KG1 (cell line): ENCODE measurements around the gene CYP19A1.

Experiments
- DNase-seq: peaks from one replicate; lab custom pipeline; 2025; lab: John Stamatoyannopoulos, UW

Gene CYP19A1

DNA sequence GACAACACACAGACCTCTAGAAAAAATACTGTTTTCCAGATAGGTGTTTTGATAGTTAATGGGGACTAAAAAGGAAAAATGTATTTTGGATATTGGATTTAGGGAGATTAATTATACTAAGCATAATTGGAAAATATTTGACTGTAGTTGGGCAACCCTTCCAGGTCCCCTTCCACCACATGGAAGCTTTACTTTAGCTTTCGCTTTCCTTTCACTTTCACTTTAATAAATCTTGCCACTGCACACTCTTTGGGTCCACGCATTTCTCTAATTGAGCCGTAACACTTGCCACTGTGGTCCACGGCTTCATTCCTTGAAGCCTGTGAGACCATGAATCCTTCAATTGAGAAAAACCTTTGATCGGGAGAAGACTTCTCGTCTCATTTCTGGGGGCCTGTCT, 18.6 kb upstream of the CYP19A1 start:
- DNase-seq = no peak

DNA sequence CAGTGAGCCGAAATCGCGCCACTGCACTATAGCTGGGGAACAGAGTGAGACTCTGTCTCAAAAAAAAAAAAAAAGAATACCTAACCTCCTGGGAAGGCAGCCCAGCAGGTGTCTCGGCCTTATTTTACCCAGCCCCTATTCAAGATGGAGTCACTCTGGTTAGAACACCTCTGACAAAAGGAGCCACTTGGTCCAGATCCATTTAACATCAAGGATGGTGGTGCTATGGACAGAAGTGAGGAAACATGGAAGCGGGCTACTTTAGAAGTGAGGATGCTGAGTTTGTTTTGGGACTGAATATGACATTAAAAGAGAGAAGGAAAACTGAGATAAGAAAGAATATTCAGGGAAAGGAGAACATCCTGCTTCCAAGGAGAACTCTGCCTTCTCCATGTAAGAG, 17.8 kb upstream of the CYP19A1 start:
- no peak for DNase-seq

DNA sequence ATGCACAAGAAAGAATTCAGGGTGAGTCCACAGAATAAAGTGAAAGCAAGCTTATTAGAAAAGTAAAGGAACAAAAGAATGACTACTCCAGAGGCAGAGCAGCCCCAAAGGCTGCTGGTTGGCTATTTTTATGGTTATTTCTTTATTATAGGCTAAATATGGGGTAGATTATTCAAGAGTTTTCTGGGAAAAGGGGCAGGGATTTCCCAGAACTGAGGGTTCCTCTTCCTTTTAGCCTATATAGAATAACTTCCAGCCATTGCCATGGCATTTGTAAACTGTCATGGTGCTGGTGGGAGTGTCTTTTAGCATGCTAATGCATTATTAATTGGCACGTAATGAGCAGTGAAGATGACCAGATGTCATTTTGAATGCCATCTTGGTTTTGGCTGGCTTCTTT, 16.7 kb upstream of the CYP19A1 start:
- no peak for DNase-seq

DNA sequence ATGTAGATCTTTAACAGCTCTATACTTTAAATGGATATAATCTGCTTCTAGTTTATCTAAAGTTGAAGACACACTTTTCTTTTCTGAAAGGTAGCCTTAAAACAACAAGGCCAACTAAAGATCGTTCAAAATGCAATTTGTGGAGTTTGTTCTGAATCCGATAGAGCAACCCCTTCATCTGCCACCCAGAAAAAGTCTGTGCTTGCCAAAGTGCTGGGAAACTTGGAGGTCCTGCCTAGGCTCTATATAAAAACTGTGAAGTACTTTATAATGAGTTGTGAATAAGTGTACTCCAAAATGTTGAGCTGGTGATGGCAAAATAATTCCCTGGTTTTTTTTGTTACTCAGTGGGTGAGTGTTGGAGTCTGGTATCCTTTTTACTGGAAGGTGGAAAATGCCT, 15.6 kb upstream of the CYP19A1 start:
- DNase-seq = no peak

DNA sequence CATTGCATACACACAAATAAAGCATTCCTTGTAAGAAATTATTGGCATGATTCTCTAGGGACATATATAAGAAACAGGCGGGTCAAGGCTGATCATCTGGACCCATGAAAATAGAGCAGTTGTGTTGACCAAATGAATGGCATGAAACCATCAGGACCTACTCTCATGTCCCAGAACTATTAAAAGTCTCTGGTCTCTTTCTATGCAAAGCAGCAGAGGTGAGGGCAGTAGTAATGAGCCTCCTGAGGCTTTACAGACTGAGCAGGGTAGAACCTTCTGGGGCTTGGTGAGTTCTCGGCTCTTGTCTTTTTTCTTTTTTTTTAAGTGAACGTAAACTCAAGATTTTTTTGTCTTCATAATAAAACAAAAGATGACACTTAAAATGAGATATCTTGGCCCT, 12.3 kb upstream of the CYP19A1 start:
- DNase-seq = no peak

DNA sequence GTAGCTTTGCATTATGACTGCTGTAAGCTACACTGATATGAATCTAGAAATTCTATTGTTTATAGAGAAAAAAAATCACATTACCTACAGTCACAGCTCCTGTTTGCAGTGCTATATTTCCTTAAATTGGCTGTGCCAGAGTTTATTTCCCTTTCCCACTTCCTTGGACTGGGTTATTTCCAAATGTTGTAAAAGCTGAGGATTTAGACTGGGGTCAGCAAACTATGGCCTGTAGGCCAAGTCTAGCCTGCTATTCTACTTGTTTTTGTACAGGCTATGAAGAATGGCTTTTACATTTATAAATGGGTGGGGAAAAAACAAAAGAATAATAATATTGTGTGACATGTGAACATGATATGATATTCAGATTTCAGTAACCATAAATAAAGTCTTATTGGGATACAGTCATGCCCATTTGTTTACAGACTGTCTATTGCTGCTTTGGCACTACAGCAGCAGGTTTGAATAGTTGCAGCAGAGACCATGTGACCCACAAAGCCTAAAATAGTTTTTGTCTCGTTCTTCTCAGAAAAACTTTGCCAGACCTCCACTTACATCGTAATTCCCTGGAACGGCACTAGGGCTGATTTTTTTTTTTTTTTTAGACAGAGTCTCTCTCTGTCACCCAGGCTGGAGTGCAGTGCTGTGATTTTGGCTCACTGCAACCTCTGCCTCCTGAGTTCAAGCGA, 10.9 kb upstream of the CYP19A1 start:
- no peak for DNase-seq

DNA sequence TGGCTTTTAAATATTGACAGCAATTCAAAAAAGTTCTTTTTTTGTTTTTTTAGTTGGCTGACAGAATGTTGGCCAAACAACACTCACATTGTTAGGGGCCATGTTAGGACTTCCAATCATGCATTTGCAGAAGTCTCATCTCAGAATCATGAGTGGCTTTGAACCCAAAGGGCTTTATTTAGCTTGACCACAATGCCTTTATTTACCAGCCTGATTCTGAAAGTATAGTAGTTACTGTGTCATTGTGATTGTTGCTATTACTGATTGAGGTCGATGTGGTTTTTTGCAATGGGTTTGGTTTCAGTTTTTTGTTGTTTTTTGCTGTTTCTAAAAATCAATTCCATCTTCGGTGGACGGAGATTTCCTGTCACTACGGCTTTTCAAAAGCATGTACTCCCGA, 10.3 kb upstream of the CYP19A1 start:
- no peak for DNase-seq

DNA sequence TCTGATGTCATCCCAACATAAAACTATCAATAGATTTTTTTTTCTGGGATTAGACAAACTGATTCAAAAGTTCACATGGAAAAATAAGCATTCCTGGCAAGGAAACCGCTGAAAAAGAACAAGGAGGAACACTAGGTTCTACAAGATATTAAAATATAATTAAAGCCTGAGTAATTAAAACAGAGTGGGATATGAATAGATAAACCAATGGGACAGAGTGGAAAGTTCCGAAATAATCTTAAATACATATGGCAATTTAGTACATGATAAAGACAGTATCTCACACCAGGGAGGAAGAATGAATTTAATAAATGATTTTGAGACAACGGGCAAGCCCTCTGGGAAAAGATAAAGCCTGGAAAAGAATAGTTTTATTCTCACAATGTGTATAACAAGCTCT, 7.7 kb upstream of the CYP19A1 start:
- no peak for DNase-seq

DNA sequence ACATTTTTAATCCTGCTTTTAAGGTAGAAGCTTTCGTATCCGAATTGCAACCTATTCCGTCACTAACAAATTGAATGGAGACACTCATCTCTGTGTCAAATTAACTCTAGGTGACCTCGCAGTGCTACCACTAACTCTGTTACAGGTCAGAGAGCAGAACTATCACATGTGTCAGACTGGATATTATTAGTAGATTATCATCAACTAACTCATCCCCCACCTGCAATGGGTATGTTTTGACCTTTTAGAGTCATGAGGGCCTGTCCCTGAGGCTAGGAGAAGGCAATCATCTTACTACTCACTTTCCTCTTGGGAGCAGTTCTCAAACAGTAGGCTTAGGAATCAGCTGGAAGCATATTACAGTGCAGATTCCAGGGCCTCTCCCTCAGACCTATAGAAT, 5.1 kb upstream of the CYP19A1 start:
- no peak for DNase-seq

DNA sequence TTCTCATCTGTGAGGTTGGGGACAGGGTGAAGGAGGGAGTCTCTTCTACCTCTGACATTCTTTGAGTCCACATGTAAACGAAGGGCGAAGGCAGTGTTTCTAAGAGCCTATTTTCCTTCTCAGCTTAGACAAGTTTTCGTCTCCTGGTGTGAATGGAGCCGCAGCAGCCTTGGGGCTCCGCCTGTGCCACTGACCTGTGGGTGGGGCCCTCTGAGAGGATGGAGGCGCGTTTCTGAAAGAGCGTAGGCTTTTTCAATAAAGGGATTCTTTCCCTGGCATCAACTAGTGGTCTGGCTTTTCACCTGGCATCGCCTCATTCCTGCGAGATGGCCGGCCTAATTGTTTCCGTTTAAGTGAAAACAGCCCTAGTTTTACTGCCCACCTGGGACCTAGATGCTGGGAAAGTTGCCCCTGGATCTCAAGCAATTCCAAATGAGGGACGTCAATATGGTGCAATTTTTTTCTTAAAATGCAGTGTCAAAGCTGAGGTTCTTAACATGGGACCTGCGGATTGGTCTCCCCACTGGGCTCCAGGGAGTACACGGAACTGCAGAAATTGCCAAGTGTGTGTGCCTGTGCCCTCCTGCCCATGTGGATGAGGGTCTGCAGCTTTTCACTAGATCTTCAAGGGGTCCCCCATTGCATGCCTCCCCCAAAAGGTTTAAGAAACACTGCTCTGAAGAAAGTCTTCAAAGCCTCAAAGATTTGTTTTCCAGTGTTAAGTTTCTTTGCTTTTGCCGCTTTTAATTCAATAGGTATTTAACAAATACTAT, 4.0 kb upstream of the CYP19A1 start:
- DNase-seq = no peak

DNA sequence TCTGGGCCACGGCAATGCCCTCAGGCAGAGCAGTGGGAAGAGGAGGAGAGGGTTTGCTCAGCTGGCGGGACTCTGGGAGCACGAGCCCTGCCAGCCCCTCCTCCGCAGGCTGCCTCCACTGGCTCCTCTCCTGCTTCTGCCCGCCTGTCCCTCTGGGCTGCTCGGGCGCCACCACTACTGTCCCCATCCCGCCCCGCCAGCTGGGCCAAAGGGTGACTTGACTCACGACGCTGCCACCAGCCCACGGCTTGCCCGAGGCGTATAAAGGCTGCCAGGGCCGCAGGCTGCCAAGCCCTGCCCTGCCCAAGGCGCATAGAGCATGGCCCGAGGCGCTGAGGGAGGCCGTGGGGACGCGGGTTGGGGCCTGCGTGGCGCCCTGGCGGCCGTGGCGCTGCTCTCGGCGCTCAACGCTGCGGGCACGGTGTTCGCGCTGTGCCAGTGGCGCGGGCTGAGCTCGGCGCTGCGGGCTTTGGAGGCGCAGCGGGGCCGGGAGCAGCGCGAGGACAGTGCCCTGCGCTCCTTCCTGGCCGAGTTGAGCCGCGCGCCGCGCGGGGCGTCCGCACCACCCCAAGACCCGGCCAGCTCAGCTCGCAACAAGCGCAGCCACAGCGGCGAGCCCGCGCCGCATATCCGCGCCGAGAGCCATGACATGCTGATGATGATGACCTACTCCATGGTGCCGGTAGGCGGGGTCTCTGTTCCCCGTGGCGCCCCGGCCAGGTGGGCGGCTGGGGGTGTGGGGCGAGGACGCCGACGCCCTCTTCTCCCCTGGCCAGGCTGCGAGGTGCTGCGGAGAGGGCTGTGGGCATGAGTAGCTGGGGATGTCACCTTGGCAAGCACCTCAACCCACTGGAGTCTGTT, 3.2 kb upstream of the CYP19A1 start, which contains the start of gene GLDN:
Gene GLDN, plus strand, starts transcription at position 290 of the 861 bp plus-strand sequence. Its CDS starts 30 bp downstream, at position 320.
- DNase-seq = no peak

DNA sequence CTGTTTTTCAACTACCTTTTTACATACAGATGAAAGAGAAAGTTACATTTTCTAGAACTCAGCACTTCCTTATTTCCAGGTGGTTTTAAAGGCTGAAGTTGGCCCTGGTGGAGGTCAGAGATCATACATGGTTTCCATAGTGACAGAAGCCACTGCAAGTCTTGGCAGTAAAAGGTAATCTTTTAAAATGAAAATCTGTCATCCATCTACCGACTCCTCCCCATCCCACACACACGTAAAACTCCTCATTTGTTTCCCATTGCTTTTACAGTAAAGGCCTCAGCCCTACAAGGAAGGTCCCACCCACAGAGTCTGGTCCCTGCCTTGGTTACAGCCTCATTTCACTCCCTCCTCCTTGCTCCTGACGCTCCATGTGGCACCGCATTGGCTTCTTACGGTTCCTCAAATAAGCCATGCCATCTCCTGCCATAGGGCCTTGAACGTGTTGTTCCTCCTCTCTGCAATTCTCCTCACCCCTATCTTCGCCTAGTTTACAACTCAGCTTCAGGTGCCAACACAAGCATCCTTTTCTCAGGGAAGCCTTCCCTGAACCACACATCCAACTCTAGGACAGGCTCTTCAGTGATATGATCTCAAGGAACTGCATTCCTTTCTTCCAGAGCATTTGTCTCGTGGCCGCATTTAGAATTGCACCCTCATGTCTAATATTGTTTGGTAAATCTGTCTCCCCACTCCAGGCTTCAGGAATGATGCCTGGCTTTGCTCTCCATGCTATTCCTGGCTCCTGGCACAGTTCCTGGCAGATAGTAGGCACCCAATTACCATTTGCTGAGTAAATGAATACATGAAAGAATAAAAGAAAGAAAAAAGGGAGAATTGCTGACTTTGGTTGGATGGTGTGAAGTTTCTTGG, 2.6 kb downstream of the CYP19A1 start:
- DNase-seq = no peak

DNA sequence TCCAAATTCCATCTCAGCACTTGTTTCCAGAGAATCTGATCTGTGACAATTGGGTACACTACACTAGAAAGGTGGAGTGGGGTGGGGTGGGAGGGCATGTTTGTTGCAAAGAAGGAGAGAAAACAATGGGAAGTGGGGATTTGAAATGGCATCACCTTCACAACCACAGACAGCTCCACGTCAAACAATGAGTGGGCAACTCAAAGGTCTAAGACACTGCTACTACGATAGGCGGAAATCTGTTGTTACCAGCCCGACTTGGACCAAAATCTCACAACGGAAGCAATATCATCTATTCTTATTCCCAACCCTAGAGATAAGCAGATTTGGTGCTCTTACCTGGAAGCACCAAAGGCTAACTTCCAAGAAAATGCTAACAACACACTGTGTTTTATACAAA, 3.3 kb downstream of the CYP19A1 start:
- no peak for DNase-seq

DNA sequence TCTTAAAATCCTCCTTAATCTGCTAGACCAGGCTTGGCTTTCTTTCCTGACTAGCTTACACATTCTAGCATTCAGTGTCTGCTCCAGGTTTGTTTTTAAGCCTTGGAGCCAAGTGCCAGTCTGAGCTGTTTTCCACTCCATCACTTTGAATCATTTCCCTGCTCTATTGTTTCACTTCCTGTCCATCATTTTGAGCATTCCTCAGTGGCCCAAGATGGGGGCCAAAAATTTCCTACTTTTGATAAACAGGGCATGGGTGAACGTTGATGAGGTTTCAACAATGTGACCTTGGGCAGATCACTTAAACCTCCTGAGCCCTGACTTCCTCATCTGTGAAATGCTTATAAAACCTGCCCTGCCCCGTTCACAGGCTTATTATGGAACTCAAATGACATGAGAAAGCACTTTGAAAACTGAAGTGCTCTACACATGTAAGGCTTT, 4.4 kb downstream of the CYP19A1 start:
- DNase-seq = no peak

DNA sequence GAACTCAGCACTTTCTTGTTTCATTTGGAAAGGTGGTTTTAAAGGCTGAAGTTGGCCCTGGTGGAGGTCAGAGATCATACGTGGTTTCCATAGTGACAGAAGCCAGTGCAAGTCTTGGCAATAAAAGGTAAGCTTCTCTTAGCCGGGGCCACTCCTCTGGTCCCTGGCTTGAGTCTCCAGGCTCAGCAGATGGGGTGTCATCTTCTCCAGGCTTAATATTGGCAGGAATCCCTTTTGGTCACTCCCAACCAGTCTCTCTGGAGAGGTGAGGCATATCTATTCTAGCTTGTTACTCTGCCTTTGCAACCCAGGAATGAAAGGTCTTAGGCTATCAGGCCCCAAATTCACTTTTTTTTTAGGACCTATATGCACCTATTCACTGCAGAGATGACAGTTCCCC, 4.8 kb downstream of the CYP19A1 start:
- no peak for DNase-seq

DNA sequence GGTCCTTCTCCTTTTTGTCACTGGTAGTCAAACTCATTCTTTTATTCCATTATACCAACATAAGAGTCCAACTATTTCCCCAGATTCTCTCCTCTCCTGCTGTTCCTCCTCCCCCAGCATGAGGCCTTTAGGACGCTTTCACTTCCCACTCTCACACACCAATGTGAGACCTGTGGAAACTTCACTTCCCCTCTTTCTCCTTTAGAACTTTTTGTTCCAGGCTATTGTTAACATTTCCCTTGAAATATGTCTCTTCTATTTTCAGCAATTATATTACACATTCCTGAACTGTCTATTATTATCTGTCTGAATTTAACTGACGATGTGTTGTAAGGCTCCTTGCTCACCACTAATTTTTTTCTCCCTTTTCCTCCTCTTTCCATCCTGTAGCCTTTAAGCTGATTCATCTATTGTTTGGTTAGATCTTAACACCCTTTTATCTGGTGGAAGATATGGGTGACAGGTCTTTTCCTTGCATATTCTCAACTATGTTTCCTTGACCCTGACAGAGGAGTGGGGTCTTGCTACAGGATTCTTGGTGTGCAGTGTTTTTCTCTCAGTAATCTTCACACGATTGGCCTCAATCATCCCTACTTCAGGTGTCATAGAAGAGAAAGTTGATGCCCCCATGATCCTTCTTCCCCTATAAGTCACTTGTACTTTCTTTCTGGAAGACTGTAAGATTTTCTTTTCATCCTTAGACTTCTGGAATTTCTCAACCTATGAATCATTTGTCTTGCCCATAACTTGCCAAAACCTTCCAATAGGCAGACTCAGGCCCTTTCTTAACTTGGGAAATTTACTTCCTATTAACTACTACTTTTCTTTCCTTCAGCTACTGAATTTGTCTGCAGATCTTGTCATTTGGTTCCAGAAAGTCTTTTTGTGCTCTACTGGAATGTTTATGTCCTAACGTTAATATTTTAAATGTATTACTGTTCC, 5.9 kb downstream of the CYP19A1 start:
- DNase-seq = no peak

DNA sequence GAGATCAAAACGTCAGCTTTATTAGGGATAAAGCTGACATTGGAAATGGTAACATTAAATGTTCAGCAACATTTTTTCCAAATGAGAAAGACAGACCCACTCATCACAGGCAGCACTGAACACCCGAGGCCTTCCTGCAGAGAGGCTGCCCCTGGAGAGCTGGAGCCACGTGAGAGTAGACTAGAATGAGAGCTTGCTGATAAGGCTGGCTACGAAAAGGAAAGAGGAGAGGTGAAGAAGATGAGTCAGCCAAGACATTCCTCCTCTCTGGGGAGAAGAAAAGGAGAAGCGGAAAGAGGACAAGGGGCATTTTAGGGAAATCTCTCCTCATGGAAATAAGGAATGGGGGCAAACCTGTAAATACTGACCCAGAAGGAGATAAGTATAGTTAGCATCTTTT, 7.3 kb downstream of the CYP19A1 start:
- no peak for DNase-seq

DNA sequence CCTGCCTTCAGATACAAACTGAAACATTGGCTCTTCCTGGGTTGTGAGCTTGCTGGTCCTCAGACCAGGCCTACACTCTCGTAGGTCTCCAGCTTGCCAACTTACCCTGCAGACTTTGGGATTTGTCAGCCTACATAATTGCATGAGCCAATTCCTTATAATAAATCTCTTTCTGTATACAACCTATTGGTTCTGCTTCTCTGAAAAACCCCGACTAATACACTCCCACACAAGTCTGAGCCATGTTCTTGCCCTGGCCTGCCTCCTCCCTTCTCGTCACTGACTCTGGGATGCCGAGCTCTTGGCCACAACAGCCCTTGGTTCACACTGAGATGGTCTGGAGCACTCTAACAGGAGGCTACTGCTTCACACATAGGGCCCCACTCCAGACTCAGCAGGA, 9.5 kb downstream of the CYP19A1 start:
- DNase-seq = no peak

DNA sequence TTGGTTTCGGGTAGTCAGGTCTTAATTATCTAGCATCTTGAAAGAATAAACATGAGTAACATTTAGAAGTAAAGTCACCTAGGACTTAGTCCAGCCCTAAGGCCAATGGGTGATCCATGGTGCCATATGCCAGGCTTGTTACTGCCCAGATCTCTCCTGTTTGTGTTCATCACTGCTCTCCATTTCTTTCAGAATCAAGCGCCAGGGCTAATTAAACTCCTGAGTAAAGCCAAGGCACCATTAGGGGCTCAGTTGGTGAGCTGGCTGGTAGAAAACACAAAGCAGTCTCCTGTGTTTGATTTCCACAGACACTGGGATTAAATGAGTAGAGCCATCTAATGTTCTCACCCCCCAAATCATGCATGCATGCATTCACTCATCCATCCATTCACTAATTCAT, 11.3 kb downstream of the CYP19A1 start:
- DNase-seq = no peak

DNA sequence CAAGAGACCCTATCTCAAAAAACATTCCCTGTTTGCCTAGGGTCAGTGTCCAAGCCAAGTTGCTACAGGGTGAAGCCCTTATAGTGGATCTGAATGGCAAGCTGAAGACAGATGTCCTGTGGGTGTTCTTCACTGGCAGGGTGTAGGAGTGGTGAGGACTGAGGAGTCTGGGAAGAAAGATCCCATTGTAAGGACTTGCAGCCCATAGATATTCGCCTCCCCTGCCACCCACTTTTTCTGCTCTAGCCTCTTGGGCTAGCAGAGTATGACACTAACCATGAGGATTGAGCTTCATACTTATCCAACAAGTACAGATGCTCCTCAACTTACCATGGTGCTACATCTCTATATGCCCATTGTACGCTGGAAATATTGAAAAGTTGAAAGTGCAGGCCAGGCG, 13.2 kb downstream of the CYP19A1 start:
- no peak for DNase-seq

DNA sequence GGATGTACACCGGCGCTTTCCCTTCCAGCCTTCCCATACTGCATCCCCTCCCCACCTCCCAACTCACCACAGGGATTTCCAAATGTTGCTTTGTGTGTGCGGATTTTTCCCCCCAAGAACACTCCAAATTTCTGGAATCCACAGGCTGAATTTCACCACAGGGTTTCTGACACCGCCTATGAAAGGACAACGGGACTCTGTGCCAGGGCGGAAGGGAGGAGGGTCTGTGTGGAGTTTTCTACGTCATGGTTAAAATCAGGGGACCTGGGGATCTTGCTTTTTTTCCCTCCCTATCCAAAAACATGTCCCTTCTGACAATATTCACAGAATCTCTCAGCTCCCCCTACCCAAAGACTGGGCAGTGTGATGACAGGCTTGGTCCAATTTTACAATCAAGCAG, 14.6 kb downstream of the CYP19A1 start:
- no peak for DNase-seq
